Measurements from ENCODE around the gene AVP.

DNA sequence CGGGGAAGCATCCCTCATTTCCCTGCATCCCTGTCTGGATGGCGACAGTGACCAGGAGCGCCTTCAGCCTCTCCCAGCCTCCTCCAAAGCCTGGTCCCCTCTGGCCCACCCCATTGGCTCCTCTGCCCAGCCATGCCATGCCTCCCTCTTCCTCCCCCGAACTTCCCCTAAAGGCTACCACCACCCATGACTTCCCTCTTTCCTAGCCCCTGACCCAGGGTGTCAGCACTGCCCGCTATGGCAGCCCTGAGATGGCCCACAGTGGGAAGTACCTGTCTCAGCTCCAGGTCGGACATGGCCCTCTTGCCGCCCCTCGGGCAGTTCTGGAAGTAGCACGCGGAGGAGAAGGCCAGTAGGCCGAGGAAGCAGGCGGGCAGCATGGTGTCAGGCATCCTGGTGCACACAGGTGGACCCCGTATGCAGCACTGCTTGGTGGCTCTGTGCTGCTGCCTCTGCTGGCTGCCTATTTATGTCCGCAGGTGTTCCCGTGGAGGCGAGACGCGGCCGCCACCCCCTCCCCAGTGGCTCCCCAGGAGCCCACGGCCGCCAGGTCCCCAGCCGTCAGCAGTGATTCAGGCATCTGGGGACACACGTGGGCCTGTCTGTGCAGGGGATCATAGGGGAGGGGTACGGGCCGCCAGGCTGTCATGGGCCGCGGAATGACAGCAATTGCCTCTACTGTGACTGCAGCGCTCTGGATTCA, at the start of gene AVP:
- TF ChIP-seq CTCF (IDR thresholded peaks at IDR 0.05; ENCODE audit: low read depth, low read length, poor library complexity, severe bottlenecking), result no peak
- no peak for TF ChIP-seq EZH2phosphoT487 (IDR thresholded peaks at IDR 0.05; ENCODE audit: borderline replicate concordance, low read length)

Data from DOHH2 (cell line).